Measurements from ENCODE around the gene KIAA1755.

KIAA1755 gene

DNA sequence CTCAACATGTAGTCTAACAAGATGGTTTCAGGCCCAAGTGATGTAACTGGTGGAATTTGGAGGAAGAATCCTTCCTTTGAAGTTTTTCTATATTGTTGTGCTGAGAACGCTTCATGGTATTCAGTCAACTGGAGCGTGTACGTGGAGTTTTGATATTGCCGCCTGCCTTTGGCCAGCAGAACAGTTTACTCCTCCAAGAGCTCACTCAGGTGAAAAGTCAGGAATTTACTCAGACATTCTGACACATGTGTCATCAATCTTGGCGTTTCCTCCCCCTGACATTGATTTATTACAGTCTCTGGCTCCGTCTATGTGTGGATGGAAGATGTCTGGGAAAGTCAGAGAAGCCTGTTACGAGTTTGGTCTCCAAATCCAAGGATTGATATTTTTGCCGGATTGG is 76.4 kb downstream of the KIAA1755 start:
- no peak for DNase-seq (ENCODE audit: low read depth)

DNA sequence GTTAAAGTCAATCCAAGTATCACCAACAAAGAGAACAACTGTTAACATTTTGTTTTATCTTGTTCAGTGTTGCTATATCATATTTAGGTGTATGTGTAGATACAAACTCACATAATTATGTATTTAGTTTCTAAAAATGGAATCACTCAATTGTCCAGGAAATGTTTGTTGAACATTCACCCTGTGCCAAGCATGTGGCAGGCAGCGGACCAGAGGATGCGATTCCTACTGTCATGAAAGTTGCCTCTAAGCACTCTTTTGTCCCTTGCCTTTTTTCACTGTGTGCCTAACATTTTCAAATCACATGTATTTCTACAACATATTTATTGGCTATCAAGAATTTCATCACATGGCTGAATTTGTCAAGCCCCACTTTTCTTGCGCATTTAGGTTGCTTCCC is 78.6 kb downstream of the KIAA1755 start:
- no peak for DNase-seq (ENCODE audit: low read depth)

DNA sequence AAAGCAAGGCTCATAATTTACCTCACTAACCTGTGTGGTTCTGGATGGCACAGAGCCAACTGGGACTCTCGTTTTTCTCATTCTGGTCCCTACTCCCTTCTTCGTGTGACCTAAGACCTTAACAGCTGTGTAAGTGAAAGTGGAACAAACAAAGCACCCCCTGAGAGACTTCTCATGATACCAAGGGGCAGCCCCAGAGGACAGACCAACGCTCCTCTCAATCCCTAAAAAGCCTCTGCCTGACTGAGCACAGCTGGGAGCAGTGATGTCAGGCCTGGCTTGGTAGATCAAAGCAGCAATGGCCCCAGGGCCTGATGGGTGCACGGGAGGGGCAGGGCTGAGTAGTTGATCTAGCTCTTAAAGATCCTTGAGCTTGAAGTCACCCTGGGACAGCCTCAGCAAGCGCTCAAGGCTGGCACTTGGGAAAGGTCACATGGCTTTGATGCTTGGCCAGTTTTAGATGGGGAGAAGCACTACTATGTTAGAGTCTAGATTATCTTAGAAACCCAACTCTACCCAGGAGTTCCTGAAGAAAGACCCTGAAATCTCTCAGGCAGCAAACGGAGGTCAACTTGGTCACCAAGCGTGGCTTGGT is 79.2 kb downstream of the KIAA1755 start:
- no peak for DNase-seq (ENCODE audit: low read depth)

DNA sequence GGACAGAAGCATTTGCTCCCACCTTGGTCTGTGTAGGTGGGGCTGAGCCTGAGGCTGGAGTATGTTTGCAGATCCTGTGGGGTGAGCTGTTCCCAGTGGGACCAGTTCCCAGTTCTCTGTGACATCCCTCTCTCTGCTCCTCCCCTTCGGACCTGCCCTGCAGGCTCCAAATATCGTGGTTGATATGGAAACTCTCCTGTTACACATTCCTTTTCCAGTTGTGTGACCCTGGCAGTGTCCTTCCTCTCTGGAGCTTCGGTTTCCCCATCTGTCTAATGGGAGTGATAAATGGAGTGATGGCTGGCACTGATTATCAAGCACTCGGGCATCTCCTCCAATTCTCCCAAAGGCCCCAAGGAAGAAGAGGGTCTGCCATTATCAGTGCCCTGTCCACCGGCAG is 79.8 kb downstream of the KIAA1755 start:
- DNase-seq (ENCODE audit: low read depth): no peak

DNA sequence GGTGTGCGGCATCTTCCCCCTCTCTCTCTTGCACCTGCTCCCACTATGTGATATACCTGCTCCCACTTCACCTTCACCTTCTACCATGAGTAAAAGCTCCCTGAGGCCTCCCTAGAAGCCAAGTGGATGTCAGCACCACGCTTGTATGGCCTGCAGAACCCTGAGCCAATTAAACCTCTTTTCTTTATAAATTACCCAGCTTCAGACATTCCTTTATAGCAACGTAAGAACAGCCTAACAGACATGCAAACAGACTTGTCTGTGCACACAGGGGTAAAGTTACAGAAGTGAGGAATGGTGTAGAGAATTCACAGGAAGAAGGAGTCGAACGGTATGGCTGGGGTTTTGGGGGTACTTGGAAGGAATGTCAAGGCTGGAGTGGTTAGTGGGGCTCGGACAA is 80.7 kb downstream of the KIAA1755 start:
- no peak for DNase-seq (ENCODE audit: low read depth)

DNA sequence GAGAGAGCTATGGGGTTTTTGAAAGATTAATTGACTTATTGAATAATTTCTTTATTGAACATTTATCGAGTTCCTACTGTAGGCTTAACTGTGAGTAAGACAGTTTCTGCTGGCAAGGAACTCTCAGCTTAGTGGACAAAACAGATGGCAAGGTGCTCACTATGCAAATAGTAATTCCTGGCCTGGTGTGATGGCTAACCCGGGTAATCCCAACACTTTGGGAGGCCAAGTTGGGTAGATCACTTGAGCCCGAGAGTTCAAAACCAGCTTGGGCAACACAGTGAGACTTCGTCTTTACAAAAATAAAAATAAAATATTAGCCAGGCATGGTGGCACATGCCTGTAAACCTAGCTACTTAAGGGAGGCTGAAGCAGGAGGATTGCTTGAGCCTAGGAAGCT is 82.0 kb downstream of the KIAA1755 start:
- DNase-seq (ENCODE audit: low read depth): no peak

DNA sequence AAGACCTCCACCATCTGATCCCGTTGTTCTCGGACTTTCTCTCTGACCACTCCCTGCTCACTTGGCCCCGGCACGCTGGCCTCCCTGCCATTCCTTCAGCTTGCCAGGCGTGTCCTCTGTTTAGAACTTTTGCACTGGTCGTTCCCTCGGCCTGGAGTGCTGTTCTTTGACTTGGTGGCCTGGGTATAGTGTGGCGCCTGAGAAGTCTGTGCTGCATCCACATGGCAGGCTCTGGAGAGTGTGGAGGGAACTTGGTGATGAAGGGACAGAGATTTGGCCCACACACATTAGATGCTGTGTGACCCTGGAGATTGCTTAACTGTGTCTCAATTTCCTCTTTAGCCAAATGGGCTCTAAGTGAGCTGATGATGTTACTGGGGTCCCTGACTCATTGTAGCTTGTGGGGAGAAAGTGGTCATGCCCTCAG is 82.5 kb downstream of the KIAA1755 start:
- no peak for DNase-seq (ENCODE audit: low read depth)

GRCh38 chr20:38177201-38177600 is 83.3 kb downstream of the KIAA1755 start:
- DNase-seq (ENCODE audit: low read depth): no peak

- DNase-seq (ENCODE audit: low read depth): no peak
Observed at GRCh38 chr20:38175304-38176180, 85.0 kb downstream of the KIAA1755 start.

DNA sequence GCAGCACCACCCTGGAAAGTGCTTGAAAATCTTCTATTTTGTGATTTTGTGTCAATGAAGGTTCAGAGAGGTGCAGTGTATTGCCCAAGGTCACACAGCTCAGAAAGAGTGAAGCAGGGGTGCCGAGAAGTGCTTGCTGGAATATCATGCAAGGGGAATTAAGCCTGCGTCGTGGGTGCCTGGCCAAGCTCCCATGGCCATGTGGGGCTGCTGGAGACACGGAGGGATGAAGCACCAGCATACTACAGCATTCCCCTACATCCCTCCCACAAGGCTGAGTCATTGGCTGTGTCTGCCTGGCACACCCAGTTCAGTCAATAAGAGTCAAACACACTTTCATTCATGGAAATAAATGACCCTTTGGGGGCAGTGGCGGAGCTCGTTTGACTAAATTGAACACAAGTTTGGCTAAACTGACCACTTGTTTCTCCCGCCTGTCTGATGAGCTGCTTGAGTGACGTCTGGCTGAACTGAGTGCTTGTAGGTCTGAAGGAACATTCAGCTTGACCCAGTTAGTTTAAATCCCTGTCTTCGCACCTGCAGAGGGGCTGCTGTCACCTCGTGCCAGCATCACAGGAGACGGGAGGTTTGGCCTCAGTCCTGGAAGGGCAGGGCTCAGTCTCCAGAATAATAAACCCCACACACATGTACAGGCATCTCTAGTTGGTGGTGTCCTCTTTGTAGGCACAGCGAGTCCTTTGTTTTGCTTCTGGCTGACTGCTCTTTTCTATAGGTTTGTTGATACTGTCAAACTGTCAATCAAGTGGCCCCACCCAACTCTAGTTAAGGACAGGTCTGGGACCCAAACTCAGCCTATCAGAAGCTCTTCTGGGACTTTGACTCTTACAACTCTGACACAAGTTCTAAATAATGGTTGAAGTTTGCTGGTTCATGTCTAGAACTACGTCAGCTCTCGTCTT is 87.0 kb downstream of the KIAA1755 start:
- no peak for DNase-seq (ENCODE audit: low read depth)

DNA sequence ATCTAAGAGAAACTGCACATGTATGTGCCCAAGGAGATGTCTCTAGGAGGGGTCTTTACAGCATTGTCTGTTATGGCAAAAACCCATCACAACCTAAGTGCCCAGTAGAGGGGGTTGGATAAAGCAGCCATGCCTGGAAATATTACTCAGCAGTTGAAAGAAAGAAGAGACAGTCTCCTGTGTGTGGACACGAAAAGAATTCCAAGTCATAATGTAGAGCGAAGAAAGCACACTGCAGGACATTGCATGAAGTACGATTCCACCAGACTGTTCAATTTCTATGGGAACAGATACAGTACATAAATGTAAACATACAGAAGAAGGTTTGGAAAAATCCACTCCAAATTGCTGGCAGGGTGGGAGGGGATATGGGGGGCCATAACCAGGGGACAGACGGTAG is 88.1 kb downstream of the KIAA1755 start:
- no peak for DNase-seq (ENCODE audit: low read depth)

GRCh38 chr20:38171675-38172043 is 88.9 kb downstream of the KIAA1755 start:
- no peak for DNase-seq (ENCODE audit: low read depth)

DNA sequence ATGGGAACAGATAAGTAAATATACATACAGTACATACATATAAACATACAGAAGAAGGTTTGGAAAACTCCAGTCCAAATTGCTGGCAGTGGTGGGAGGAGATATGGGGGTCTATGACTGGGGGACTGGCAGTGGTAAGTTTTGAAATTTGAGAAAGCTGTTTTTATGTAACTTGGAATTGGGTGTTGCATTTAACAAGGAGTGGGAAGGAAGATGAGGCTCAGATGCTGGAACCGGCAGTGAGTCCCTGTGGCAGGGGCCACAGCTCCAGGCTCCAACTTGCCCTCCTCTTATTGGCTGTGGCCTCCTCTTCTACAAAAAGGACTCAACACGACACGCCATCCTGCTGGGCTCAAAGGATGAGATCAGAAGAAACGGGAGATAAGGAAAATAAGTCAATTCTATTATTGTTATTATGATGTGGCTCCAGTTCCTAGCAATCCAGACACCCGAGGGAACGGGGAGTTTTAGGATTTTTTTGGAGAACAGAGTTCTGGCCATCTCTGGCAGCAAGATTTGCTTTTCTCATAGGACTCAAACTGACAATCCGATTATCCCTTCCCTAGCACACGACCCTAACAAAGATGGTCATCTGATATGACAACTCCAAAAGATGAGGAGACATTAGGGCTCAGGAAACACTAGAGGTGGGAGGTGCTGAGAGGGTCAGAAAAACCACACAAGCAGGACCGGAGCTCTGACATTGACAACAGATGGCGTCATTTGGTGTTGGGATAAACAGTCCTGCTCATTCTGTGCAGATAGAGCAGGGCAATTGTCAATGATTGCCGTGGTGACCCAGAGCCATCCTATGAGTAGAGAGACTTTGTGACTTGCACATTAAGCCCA is 89.5 kb downstream of the KIAA1755 start:
- DNase-seq (ENCODE audit: low read depth): no peak

- DNase-seq (ENCODE audit: low read depth): no peak
Observed at GRCh38 chr20:38170219-38170825, 90.2 kb downstream of the KIAA1755 start.

- DNase-seq (ENCODE audit: low read depth): no peak
Observed at GRCh38 chr20:38169636-38170193, 90.8 kb downstream of the KIAA1755 start.

DNA sequence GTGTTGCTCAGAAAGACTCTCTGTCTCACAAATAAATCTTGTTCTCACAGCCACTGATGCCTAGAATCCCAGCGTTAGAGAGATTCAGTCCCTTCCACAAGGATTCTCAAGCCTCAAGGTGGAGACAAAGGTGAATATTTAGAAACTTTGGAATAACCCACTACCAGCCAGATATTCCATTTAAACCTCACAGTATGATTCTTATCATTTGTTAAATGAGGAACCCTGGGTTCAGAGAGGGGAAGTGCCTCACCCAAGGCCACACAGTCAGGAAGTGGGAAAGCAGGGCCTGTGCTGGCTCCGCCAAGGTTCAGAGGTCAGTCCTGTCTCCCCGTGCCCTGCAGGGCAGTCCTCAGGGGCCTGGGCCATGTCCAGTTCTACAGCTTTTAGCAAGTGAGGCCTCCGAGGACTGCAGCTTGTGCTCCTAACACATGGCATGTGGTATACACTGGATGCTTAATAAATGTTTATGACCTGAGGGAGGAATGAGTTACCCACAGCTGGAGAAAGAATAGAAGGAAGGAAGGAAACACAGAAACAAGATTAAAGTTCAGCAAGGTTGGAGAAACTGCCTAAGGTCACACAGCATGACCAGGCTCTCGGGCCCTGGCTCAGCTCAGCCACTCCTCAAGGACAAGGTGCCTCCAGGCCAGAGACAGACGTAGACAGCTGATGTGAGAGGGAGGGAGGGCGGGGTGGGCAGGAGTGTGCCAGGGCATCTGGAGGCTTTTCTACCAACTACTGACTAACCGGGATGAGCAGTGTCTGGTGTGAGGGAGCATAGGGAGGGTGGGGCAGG is 91.5 kb downstream of the KIAA1755 start:
- DNase-seq (ENCODE audit: low read depth): no peak

- DNase-seq (ENCODE audit: low read depth): no peak
Observed at GRCh38 chr20:38167851-38168760, 92.4 kb downstream of the KIAA1755 start.

GRCh38 chr20:38167328-38167850 is 93.1 kb downstream of the KIAA1755 start:
- DNase-seq (ENCODE audit: low read depth): no peak
